Measurements from ENCODE around the gene CLIC3.

Gene CLIC3

GRCh38 chr9:136964171-136964689 is 32.1 kb downstream of the CLIC3 start:
- no peak for DNase-seq (ENCODE audit: low read depth, low spot score)

GRCh38 chr9:136963751-136964150 is 32.6 kb downstream of the CLIC3 start:
- DNase-seq (ENCODE audit: low read depth, low spot score), result no peak

- no peak for DNase-seq (ENCODE audit: low read depth, low spot score)
Observed at GRCh38 chr9:136963341-136963740, 33.0 kb downstream of the CLIC3 start.

GRCh38 chr9:136962701-136963248 is 33.6 kb downstream of the CLIC3 start:
- no peak for DNase-seq (ENCODE audit: low read depth, low spot score)

GRCh38 chr9:136962163-136962562 is 34.2 kb downstream of the CLIC3 start:
- no peak for DNase-seq (ENCODE audit: low read depth, low spot score)

- peak; percentile 55 for DNase-seq (ENCODE audit: low read depth, low spot score)
Observed at GRCh38 chr9:136961279-136962065, 34.9 kb downstream of the CLIC3 start.

GRCh38 chr9:136960938-136961275 is 35.5 kb downstream of the CLIC3 start:
- no peak for DNase-seq (ENCODE audit: low read depth, low spot score)

- no peak for DNase-seq (ENCODE audit: low read depth, low spot score)
Observed at GRCh38 chr9:136960212-136960937, 36.0 kb downstream of the CLIC3 start.

GRCh38 chr9:136958898-136959850 is 37.2 kb downstream of the CLIC3 start:
- DNase-seq (ENCODE audit: low read depth, low spot score), result no peak

GRCh38 chr9:136958473-136958872 is 37.9 kb downstream of the CLIC3 start:
- no peak for DNase-seq (ENCODE audit: low read depth, low spot score)

GRCh38 chr9:136957901-136958300 is 38.5 kb downstream of the CLIC3 start:
- no peak for DNase-seq (ENCODE audit: low read depth, low spot score)

GRCh38 chr9:136957461-136957860 is 38.9 kb downstream of the CLIC3 start:
- DNase-seq (ENCODE audit: low read depth, low spot score), result no peak

GRCh38 chr9:136956604-136957003 is 39.8 kb downstream of the CLIC3 start:
- DNase-seq (ENCODE audit: low read depth, low spot score), result no peak

GRCh38 chr9:136955943-136956335 is 40.4 kb downstream of the CLIC3 start:
- no peak for DNase-seq (ENCODE audit: low read depth, low spot score)

GRCh38 chr9:136955202-136955942 is 41.0 kb downstream of the CLIC3 start:
- no peak for DNase-seq (ENCODE audit: low read depth, low spot score)

GRCh38 chr9:136954270-136955083 is 41.9 kb downstream of the CLIC3 start:
- no peak for DNase-seq (ENCODE audit: low read depth, low spot score)

GRCh38 chr9:136953771-136954269 is 42.5 kb downstream of the CLIC3 start:
- DNase-seq (ENCODE audit: low read depth, low spot score), result no peak

- DNase-seq (ENCODE audit: low read depth, low spot score), result no peak
Observed at GRCh38 chr9:136952876-136953770, 43.2 kb downstream of the CLIC3 start.
